Loucy (cell line): ENCODE measurements around the gene STX8.

Experiments
- CTCF ChIP-seq: fragments of 200-600 bp; sonication (generic); conservative IDR thresholded peaks from 2 replicates; pipeline ENCODE4 v1.5.1; 2014; ENCODE audit warnings: mild to moderate bottlenecking, antibody characterized with exemption, low read length
- EZH2phosphoT487 ChIP-seq: fragments of 200-600 bp; IDR thresholded peaks from 2 replicates; pipeline ENCODE4 v1.6.1; 2018; ENCODE audit warnings: antibody characterized with exemption, mild to moderate bottlenecking, moderate library complexity, borderline replicate concordance

- TF ChIP-seq CTCF (no peak), EZH2phosphoT487 (no peak)
Observed at GRCh38 chr17:9227819-9228407, 347.7 kb downstream of the STX8 start.
